Inferior parietal cortex (tissue), 1 donor: ENCODE results near the gene SHISA3.

ENCODE experiments used
- DNase-seq: peaks from one replicate; pipeline ENCODE4 v3.0.0-alpha.2; 2016; ENCODE audit errors: extremely low spot score

Gene SHISA3

GRCh38 chr4:42445038-42445437 lies 47.8 kb downstream of the SHISA3 start:
- DNase-seq, result no peak

- no peak for DNase-seq
Measured at GRCh38 chr4:42446823-42447222, 49.5 kb downstream of the SHISA3 start.
